SW 1271 (cell line): Measurements from ENCODE around the gene CPNE6.
A peak's percentile ranks its signal among the peaks of the same experiment; 100 is the strongest.

Source experiments
- DNase-seq, 2 experiments: peaks; one replicate each; lab custom pipeline; 2025; lab: John Stamatoyannopoulos, UW

The CPNE6 gene

DNA sequence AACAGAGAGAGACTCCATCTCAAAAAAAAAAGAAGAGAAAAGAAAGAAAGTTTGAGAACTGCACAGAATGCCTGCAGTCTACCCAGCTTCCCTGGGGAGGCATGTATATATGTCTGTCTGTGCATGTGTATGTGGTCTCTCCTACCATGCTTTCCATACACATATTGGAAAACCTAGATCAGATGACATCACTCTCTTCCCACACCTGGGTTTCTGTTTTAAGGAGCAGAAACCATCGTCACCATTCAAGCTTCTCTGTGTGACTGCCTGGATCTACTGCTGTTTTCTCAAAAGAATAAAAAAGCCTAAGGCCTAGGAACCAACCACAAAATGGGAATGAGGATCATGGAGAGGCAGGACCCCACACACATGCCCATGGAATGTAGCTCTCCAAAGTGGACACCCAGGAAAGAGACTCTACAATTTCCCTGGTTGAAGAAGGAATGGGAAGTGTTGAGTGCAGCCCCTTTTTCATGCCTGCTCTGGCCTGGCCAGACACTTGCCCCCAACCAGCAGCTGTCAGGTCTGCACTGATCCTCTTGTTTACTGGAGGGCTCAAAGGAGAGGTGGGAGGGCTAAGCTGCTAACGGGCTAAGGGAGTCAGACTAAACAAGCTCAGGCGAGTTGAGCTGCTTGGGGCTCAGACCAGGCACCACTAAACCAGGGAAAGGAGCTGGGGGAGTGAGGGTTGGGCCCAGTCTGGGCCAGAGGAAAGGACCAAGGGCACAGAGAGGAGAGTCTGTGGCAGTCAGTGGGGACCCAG, 15.0 kb downstream of the CPNE6 start:
- DNase-seq = no peak

DNA sequence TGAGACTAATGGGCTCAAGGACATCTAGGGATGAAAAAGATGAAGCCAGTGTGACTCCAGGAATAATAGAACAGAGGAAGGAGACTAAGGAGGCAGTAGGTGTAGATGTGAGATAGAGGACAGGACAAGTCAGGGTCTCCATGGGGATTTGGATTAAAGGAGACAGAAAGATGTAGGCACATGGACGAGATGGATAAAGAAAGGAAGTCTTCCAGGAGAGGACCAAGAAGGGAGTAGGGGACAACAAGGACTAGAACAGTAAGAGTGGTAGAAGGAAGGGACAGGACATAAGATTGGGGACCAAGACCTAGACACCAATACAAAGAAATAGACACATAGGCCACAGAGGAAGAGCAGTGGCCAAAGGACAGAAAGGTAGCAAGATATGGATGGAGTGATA, 15.6 kb downstream of the CPNE6 start:
- DNase-seq = no peak

DNA sequence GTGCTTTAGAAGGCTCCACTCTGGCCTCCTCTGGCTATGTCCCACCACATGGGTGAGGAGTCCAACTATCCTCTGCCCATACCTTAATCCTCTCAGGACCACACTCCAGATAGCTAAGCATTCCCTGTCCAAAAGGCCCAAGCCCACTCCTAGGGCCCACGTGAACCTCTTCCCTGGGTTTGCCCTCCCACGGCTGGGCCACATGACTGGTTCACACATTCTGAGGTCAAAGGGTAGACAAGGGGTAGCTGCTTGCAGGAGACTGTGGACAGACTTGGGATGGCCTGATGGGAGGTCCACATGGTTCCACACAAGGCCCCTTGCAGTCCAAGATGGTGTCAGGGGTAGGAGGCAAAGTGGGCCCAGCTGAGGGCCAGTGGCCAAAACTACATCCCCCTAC, 16.7 kb downstream of the CPNE6 start:
- DNase-seq = no peak

DNA sequence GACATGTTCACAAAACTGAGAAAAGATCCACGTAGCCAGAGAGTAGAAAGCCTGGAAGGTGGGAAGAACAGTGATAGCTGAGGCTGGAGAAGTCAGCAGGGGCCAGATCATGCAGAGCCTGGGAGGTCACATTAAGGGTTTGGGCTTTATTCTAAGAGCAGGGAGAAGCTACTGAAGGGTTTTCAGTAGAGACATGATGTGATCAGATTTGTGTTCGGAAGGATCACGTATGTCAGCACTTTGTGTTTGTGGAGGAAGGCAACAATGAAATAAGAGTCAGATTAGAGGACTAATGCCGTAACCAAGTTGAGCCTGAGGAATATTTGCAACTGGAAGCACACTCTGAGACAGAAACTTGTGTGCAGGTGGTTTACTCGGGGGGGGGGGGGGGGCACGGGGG, 18.5 kb downstream of the CPNE6 start:
- DNase-seq = no peak

DNA sequence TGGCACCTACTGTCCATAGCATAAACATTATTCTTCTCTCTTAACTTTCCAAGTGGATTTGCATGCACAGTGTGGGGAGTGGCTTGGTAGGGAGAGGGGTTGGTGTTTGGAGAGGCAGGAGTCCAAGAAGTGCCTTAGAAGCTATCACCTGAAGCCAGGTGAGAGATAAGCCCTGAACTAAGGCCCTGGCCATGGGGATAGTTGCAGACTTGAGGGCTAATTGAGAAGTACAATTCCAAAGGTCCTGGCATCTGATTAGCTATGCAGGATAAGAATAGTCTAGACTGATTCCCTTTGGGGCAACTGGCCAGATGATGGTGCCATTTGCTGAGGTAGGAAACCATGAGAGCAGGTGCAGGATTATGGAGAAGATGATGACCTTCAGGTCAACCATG, 20.7 kb downstream of the CPNE6 start:
- no peak for DNase-seq

DNA sequence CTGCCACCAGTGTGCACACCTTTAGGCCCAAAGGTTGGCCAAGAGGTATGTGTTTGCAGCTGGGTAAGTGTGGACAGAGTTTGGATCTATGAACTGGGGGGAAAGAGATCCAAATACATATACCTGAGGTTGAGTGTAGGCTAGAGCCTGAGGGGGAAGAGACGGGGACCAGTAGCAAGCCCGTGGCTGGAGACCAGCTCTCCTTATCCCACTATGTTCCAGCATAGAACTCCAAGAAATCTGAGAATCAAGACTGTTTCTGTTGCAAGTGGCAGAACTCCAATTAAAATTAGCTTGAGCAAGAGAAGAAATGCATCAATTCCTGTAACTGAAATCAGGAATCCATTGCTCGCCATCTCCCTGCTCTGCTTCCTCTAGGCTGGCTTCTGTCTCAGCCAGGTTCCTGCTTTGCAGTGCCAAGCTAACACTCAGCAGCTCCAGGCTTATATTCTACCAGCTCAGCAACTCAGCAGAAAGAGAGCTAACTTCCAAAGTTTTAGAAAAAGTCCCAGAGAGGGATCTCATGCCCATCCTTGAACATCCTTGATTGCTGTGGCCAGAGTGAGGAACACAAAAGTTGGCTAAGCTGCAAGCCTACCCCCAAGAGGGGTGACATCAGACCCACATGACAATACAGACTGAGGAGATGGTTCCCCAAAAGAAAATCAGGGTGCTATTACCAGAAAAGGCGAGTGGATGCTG, 21.3 kb downstream of the CPNE6 start:
- DNase-seq = no peak

DNA sequence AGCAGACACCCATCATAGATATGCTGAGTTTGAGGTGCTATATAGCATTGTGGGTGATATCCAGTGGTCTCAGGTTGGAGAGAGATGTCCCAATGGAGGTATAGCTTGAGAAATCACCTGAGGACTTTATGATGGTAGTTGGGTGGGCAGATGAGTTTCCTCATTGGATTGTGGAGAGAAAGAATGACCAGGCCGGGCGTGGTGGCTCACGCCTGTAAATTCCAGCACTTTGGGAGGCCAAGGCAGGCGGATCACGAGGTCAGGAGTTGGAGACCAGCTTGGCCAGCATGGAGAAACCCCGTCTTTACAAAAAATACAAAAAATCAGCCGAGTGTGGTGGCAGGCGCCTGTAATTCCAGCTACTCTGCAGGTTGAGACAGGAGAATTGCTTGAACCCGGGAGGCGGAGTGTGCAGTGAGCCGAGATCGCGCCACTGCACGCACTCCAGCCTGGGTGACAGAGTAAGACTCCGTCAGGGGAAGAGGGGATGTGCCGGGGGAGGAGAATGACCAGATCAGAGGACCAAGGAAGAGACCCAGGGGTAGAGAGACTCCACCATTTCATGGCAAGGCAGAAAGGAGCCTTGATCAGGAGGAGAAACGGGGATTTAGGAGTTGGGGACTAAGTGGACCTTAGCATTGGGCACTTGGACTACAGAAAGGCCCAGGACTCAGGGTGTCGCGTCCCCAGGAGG, 22.0 kb downstream of the CPNE6 start:
- DNase-seq = no peak

DNA sequence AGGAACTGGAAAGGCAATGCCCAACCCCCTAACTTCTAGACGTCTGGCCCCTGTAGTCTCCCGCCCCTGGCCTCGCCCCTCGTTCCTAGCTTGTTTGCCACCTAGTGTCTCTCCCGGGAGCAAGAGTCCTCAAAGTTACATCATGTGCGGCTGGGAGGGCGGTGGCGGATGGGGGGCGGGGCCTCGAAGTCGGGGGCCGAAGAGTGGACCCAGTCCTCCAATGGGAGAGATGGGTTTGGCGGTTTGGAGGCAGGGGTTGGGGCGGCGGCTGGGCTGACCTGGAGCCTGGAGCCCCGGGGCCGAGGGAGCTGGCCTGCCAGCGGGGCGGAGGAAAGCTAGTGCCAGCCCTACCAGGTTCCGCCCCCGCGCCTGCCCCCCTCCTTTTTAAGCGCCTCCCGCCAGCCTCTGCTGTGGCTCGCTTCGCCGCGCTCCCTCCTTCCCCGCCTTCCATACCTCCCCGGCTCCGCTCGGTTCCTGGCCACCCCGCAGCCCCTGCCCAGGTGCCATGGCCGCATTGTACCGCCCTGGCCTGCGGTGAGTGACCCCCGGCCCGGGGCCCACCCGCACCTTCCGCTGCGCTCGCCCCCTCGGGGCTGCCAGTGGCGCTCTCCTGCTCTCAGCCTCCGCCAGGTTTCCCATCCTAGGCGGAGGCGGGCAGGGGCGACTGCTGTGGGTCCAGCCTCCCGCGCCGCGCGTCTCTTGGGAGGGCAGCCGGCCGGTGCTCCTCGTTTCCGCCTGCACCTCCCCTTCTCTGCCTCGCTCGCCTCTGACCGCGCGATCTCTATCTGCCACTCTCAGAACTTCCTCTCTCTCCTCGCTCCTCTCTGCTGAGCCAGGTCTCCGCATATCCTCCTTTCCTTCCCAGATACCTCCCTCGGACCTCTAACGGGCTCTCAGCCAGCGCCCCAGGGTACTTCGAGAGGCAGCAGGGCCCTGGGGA, 22.8 kb downstream of the CPNE6 start, which contains the start of gene PCK2:
TSS of gene PCK2 (plus strand) at position 411 of the 940 bp plus-strand sequence. CDS start at position 506, 95 bp downstream.
- peak; percentile 68 to 89 for DNase-seq

DNA sequence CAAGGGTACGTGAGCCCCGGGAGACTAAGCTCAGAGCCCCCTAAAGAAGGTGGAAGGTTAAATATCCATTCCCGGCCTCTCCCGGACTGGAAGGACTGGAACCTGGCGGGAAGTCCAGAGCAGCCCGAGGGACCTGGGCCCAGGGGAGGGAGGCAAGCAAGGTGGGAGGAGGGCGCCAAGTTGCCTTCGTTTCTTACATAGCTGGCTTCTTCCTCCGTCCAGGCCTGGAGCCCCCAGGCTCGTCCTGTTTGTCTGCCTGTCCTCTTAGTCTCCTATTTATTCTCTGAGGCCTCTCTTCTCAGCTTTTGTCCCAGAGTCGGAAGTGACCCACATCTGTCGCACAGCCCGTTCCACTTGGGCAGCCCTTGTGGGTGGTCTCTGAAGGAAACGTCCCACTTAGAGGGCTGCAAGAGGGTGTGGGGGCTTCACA, 23.5 kb downstream of the CPNE6 start:
- DNase-seq = no peak

DNA sequence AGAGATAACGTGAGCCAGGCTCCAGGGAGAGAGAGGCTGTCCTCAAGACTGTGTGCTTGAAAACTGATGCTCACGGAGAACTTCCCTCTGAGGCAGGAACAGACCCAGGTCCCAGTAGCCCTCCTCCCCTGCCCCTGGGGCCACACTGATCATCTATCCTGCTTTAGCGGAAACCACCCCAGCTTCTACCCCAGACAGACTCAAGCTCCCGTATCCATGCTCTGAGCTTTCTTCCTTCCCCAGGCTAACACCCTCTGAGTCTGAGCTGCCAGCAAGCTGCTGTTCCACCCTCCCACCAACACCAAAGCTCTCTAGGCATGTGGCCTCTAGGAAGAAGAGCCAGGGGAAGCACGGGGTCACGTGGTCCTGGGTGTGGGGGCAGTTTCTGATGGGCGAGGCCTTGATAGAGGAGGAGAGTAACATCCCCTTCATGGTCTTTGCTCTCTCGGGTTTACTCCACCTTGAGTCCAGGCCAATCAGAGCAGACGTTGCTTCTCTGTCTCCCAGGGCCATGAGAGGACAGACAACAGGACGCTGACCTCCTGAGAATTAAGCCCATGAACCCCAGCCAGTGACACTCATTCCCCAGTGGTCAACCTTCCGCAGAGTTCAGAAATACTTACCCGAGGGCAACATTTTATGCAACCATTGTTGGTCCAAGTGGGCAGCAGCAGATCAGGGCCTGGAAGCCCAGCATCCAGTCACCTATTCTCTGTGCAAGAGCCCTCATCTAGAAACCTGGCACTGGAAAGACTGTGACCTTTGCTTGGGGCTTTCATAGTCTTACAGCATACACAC, 24.1 kb downstream of the CPNE6 start:
- no peak for DNase-seq

DNA sequence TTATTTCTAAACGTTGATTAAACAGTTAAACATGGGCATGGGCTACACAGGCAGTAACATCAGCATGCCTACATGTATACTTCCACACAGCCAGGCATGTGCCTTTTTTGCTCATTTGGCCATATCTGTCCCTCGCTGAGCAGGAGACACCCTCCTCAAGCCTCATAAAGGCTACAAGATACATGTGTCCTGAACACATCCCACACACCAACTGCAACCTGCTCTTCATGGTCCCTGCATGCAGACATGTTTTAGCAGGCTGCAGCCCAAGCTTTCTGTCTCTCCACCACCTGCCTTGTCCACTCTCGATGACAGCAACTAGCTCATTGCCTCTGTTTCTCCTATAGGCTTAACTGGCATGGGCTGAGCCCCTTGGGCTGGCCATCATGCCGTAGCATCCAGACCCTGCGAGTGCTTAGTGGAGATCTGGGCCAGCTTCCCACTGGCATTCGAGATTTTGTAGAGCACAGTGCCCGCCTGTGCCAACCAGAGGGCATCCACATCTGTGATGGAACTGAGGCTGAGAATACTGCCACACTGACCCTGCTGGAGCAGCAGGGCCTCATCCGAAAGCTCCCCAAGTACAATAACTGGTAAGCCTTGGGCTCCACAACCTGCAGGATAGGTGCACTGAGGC, 25.3 kb downstream of the CPNE6 start:
- no peak for DNase-seq

DNA sequence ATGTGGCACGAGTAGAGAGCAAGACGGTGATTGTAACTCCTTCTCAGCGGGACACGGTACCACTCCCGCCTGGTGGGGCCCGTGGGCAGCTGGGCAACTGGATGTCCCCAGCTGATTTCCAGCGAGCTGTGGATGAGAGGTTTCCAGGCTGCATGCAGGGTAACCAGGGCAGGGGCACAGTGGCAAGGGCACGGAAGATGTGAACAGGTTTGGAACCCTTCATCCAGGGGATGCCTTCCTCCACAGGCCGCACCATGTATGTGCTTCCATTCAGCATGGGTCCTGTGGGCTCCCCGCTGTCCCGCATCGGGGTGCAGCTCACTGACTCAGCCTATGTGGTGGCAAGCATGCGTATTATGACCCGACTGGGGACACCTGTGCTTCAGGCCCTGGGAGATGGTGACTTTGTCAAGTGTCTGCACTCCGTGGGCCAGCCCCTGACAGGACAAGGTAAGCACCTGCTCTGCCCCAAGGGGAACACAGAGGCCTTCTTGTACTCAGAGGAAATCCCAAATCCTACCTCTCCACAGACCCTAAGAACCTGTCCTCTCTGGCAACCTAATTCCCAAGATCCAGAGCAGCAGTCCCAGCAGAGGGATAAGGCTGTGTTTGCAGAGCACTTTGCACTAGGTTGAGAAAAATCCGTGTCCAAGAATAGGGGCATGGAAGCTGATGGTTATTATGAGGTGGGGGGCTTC, 27.0 kb downstream of the CPNE6 start:
- no peak for DNase-seq

DNA sequence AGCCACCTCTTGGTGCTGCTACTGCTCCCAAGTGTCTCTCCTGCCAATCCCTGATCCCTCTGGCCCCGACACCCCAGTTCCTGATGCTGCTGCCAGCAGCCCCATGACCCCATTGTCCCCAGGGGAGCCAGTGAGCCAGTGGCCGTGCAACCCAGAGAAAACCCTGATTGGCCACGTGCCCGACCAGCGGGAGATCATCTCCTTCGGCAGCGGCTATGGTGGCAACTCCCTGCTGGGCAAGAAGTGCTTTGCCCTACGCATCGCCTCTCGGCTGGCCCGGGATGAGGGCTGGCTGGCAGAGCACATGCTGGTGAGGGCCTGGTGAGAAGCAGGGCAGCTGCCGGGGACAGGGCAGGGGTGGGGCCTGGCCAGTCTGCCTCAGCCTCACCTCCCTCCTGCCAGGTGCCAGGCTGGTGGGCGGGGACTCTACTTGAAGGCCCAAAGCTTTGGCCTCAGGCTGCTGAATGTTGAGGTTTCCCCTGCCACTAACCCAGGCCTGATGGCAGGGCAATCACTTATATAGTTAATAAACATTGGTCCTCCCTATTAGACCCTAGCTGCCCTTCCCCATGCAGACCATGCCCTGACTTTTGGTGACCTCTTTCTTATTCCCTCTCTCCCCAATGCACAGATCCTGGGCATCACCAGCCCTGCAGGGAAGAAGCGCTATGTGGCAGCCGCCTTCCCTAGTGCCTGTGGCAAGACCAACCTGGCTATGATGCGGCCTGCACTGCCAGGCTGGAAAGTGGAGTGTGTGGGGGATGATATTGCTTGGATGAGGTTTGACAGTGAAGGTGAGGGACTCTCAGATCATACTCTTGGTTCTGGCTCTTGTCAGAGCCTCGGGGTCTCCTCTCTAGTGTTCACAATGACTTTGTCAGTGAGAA, 27.8 kb downstream of the CPNE6 start:
- DNase-seq = no peak

DNA sequence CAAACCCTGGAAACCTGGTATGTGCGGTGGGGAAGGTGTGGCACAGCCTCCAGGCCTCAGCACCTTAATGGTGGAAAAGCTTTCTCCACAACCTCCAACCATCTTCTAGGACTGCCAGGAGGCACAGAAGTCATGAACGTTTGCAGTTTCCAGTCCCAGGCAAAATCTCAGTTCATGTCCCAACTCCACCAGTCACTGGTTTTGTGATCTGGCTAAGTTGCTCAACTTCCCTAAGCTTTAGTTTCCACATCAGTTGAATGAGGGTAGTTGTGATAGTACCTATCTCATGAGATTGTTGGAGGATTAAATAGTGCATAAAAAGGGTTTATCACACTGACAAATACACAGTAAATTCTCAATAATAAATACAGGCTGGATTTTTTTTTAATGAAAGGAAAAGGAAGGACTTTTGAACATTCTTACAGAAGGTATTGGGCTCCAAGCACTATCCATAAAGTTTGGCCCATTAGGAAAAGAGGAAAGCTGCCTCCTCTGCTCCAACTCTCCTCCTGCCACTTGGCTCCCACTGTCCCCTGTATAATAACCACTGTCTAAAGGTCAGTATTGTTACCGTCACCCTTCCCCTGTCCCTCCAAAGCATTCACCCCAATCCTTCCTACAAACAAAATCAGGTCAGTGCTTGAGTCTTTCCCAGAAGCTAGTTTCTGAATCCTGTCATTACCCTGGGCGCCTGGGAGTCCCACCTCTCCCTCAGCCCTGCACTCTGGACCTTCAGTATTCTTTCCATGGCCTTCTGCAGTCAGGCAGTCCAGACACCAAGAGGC, 29.0 kb downstream of the CPNE6 start:
- no peak for DNase-seq

DNA sequence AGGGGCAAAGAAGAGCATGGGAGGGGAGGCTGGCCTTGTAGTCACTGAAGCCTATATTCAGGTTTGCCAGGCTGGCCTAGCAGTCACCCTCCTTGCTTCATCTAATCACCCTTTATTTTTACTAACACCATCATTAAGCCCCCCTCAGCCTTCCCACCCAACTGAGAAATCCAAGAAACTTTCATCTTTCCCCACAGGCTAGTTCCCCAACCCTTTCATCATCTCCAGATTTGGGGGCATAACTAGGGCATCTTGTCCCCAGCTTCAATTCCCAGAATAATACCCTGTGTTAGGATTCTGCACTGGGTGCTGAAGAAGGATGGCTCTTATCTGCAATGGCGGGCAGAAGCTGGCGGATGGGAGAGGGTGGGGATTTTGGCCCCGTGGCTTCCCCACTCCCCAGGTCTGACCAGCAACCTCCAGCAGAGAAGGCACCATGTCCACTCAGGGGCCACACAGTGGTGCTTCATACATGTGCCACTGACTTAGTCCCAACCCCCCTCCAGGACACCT, 29.7 kb downstream of the CPNE6 start:
- DNase-seq = no peak

DNA sequence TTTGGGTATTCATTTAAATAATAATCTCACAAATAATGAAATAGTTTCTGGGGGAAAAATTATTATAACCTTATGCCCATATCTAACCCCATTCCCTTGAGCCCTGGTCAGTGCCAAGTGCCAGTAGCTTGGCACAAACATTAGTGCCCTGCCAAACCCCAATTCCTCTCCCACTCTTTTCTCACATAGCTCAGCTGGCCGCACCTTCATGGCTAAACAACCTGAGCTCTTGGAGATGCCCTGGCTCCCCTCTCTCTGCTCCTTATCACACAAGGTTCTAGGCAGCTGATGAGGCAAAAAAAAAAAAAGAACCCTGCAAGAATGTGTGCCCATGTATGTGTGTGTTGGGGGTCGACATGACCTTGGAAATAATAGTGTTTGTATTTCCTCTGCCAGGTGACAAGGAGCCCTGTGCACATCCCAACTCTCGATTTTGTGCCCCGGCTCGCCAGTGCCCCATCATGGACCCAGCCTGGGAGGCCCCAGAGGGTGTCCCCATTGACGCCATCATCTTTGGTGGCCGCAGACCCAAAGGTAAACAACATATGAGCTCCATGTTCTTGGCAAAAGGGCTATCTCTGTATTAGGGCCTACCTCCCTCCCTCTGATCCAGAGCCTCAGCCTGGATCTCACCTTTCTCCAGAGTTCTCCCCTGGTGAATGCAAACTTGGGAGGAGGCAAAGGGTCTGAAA, 31.1 kb downstream of the CPNE6 start:
- no peak for DNase-seq

DNA sequence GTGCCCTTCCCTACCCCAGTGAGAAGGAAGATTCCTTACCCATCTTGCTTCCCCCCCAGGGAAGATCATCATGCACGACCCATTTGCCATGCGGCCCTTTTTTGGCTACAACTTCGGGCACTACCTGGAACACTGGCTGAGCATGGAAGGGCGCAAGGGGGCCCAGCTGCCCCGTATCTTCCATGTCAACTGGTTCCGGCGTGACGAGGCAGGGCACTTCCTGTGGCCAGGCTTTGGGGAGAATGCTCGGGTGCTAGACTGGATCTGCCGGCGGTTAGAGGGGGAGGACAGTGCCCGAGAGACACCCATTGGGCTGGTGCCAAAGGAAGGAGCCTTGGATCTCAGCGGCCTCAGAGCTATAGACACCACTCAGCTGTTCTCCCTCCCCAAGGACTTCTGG, 32.1 kb downstream of the CPNE6 start:
- DNase-seq = no peak
